WTC11 (cell line): ENCODE measurements around the gene DLGAP4. TPM values are rescaled to one million over a fixed set of nuclear protein-coding genes. Genes with fewer than 3 reads are reported as not detected.

Source experiments
- AFF4 ChIP-seq: sonication (generic); formaldehyde crosslinking; IDR thresholded peaks from 2 replicates; pipeline ENCODE4 v1.8.1; 2023; ENCODE audit warnings: mild to moderate bottlenecking, missing genetic modification reagents, borderline replicate concordance
- CTCF ChIP-seq: fragments of 200-600 bp; IDR thresholded peaks from 2 replicates; pipeline ENCODE4 v1.8.0; 2022; ENCODE audit warnings: antibody characterized with exemption
- EMX1 ChIP-seq: fragments of 250-450 bp; sonication (Bioruptor Pico); IDR thresholded peaks from 2 replicates; pipeline ENCODE4 v1.8.0; 2021; ENCODE audit warnings: mild to moderate bottlenecking
- ESRRA ChIP-seq: sonication (generic); formaldehyde crosslinking; IDR thresholded peaks from 2 replicates; pipeline ENCODE4 v1.8.1; 2022; ENCODE audit warnings: mild to moderate bottlenecking, missing genetic modification reagents, borderline replicate concordance
- FOXK1 ChIP-seq: sonication (generic); formaldehyde crosslinking; IDR thresholded peaks from 2 replicates; pipeline ENCODE4 v1.8.0; 2022; ENCODE audit warnings: mild to moderate bottlenecking, moderate library complexity, missing genetic modification reagents
- GABPB1 ChIP-seq: sonication (generic); formaldehyde crosslinking; IDR thresholded peaks from 2 replicates; pipeline ENCODE4 v1.8.1; 2023; ENCODE audit warnings: mild to moderate bottlenecking, missing genetic modification reagents
- GTF2I ChIP-seq: fragments of 250-450 bp; sonication (Bioruptor Pico); conservative IDR thresholded peaks from 2 replicates; pipeline ENCODE4 v1.4.0; 2021; ENCODE audit warnings: mild to moderate bottlenecking
- IRF2 ChIP-seq: sonication (generic); formaldehyde crosslinking; IDR thresholded peaks from 2 replicates; pipeline ENCODE4 v1.8.0; 2022; ENCODE audit warnings: low read depth, missing genetic modification reagents, borderline replicate concordance
- JUN ChIP-seq: sonication (generic); formaldehyde crosslinking; IDR thresholded peaks from 2 replicates; pipeline ENCODE4 v1.8.0; 2023; ENCODE audit warnings: mild to moderate bottlenecking, missing genetic modification reagents
- NFYB ChIP-seq: sonication (generic); formaldehyde crosslinking; conservative IDR thresholded peaks from 2 replicates; pipeline ENCODE4 v1.8.0; 2022; ENCODE audit warnings: low read depth, missing genetic modification reagents
- OVOL2 ChIP-seq: fragments of 250-450 bp; sonication (Bioruptor Pico); IDR thresholded peaks from 2 replicates; pipeline ENCODE4 v1.9.0; 2021; ENCODE audit warnings: mild to moderate bottlenecking, borderline replicate concordance
- RORB ChIP-seq: fragments of 250-450 bp; sonication (Bioruptor Pico); IDR thresholded peaks from 2 replicates; pipeline ENCODE4 v1.9.0; 2021; ENCODE audit warnings: mild to moderate bottlenecking
- SMAD3 ChIP-seq: sonication (generic); formaldehyde crosslinking; IDR thresholded peaks from 2 replicates; pipeline ENCODE4 v1.8.0; 2022; ENCODE audit warnings: missing genetic modification reagents, mild to moderate bottlenecking, borderline replicate concordance
- SOX15 ChIP-seq: fragments of 250-450 bp; sonication (Bioruptor Pico); IDR thresholded peaks from 2 replicates; pipeline ENCODE4 v1.9.0; 2021; ENCODE audit warnings: mild to moderate bottlenecking
- ZNF512 ChIP-seq: sonication (generic); formaldehyde crosslinking; IDR thresholded peaks from 2 replicates; pipeline ENCODE4 v1.8.1; 2022; ENCODE audit warnings: missing genetic modification reagents, borderline replicate concordance
- total RNA-seq: library from RNA; stranded (reverse); gene quantifications from 3 replicates; pipeline ENCODE4 v1.2.3, GENCODE V29; 2021
- TF ChIP-seq, protein P1 (sequence below): sonication (generic); formaldehyde crosslinking; IDR thresholded peaks from 2 replicates; pipeline ENCODE4 v1.8.0; 2022; ENCODE audit warnings: mild to moderate bottlenecking, missing genetic modification reagents
- TF ChIP-seq, protein P2 (sequence below): fragments of 250-450 bp; sonication (Bioruptor Pico); conservative IDR thresholded peaks from 2 replicates; pipeline ENCODE4 v1.9.0; 2021; ENCODE audit warnings: mild to moderate bottlenecking
- TF ChIP-seq, protein P3 (sequence below): sonication (generic); formaldehyde crosslinking; IDR thresholded peaks from 2 replicates; pipeline ENCODE4 v1.8.0; 2022; ENCODE audit warnings: mild to moderate bottlenecking, missing genetic modification reagents
- TF ChIP-seq, protein P4 (sequence below): fragments of 250-450 bp; sonication (Bioruptor Pico); IDR thresholded peaks from 2 replicates; pipeline ENCODE4 v1.9.0; 2021; ENCODE audit warnings: mild to moderate bottlenecking
- TF ChIP-seq, protein P5 (sequence below): fragments of 250-450 bp; sonication (Bioruptor Pico); IDR thresholded peaks from 2 replicates; pipeline ENCODE4 v1.9.0; 2021; ENCODE audit warnings: mild to moderate bottlenecking, borderline replicate concordance
- TF ChIP-seq, protein P6 (sequence below): fragments of 250-450 bp; sonication (Bioruptor Pico); IDR thresholded peaks from 2 replicates; pipeline ENCODE4 v1.9.0; 2021; ENCODE audit warnings: moderate library complexity, mild to moderate bottlenecking, inconsistent platforms, borderline replicate concordance
- TF ChIP-seq, protein P7 (sequence below): sonication (generic); formaldehyde crosslinking; conservative IDR thresholded peaks from 2 replicates; pipeline ENCODE4 v1.8.1; 2022; ENCODE audit warnings: mild to moderate bottlenecking, missing genetic modification reagents

The DLGAP4 gene
- total RNA-seq, 1 experiment from 2014 or later = 52.6 TPM

- TF ChIP-seq ZNF512 (CRISPR knock-in tag) (peak; percentile 98), JUN (CRISPR knock-in tag) (peak; percentile 100), IRF2 (peak; percentile 97), OVOL2 (CRISPR knock-in tag) (no peak), ESRRA (CRISPR knock-in tag) (peak; percentile 99), GABPB1 (peak; percentile 91), SOX15 (CRISPR knock-in tag) (no peak), GTF2I (CRISPR knock-in tag) (no peak), EMX1 (peak; percentile 96), CTCF (no peak), SMAD3 (CRISPR knock-in tag) (peak; percentile 100), RORB (CRISPR knock-in tag) (no peak), FOXK1 (CRISPR knock-in tag) (peak; percentile 99), NFYB (CRISPR knock-in tag) (peak; percentile 78), AFF4 (CRISPR knock-in tag) (peak; percentile 98)
- TF ChIP-seq, protein P1, sequence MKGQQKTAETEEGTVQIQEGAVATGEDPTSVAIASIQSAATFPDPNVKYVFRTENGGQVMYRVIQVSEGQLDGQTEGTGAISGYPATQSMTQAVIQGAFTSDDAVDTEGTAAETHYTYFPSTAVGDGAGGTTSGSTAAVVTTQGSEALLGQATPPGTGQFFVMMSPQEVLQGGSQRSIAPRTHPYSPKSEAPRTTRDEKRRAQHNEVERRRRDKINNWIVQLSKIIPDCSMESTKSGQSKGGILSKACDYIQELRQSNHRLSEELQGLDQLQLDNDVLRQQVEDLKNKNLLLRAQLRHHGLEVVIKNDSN (CRISPR knock-in tag) = peak; percentile 95
- TF ChIP-seq, protein P2, sequence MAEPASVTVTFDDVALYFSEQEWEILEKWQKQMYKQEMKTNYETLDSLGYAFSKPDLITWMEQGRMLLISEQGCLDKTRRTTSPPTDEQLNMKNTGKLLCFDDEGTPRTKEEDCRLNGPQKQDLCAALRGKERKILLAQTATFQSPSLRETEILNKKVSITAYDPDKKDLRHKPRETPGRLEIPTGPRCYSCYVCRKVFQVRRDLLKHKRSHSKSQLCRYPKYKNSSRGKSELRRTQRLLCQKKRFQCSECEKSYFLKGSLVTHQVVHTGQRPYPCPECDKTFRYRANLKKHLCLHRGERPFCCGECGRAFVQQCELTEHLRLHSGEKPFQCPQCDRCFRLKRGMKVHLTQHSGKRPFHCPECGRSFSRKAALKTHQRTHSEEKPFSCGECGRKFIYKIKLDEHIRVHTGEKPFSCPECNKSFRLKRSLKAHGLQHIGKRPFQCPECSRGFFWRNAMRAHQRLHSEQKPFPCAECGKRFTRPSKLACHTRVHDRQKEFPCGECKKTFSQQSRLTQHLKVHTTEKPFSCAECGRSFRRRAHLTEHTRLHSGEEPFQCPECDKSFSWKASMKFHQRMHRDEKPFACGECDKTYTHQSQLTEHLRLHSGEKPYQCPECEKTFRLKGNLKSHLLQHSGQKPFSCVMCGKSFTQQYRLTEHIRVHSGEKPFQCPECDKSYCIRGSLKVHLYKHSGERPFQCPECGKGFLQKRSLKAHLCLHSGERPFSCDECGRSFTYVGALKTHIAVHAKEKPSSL (CRISPR knock-in tag) = peak; percentile 76; the same call in 1 of the 2 replicates
- TF ChIP-seq, protein P3, sequence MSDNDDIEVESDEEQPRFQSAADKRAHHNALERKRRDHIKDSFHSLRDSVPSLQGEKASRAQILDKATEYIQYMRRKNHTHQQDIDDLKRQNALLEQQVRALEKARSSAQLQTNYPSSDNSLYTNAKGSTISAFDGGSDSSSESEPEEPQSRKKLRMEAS (CRISPR knock-in tag) = peak; percentile 97
- TF ChIP-seq, protein P4, sequence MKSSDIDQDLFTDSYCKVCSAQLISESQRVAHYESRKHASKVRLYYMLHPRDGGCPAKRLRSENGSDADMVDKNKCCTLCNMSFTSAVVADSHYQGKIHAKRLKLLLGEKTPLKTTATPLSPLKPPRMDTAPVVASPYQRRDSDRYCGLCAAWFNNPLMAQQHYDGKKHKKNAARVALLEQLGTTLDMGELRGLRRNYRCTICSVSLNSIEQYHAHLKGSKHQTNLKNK = no peak
- TF ChIP-seq, protein P5, sequence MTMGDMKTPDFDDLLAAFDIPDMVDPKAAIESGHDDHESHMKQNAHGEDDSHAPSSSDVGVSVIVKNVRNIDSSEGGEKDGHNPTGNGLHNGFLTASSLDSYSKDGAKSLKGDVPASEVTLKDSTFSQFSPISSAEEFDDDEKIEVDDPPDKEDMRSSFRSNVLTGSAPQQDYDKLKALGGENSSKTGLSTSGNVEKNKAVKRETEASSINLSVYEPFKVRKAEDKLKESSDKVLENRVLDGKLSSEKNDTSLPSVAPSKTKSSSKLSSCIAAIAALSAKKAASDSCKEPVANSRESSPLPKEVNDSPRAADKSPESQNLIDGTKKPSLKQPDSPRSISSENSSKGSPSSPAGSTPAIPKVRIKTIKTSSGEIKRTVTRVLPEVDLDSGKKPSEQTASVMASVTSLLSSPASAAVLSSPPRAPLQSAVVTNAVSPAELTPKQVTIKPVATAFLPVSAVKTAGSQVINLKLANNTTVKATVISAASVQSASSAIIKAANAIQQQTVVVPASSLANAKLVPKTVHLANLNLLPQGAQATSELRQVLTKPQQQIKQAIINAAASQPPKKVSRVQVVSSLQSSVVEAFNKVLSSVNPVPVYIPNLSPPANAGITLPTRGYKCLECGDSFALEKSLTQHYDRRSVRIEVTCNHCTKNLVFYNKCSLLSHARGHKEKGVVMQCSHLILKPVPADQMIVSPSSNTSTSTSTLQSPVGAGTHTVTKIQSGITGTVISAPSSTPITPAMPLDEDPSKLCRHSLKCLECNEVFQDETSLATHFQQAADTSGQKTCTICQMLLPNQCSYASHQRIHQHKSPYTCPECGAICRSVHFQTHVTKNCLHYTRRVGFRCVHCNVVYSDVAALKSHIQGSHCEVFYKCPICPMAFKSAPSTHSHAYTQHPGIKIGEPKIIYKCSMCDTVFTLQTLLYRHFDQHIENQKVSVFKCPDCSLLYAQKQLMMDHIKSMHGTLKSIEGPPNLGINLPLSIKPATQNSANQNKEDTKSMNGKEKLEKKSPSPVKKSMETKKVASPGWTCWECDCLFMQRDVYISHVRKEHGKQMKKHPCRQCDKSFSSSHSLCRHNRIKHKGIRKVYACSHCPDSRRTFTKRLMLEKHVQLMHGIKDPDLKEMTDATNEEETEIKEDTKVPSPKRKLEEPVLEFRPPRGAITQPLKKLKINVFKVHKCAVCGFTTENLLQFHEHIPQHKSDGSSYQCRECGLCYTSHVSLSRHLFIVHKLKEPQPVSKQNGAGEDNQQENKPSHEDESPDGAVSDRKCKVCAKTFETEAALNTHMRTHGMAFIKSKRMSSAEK (CRISPR knock-in tag) = 0 out of 2 replicates have a peak, but pooled peaks have one; percentile 85
- TF ChIP-seq, protein P6, sequence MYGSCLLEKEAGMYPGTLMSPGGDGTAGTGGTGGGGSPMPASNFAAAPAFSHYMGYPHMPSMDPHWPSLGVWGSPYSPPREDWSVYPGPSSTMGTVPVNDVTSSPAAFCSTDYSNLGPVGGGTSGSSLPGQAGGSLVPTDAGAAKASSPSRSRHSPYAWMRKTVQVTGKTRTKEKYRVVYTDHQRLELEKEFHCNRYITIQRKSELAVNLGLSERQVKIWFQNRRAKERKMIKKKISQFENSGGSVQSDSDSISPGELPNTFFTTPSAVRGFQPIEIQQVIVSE (CRISPR knock-in tag) = no peak
- TF ChIP-seq, protein P7, sequence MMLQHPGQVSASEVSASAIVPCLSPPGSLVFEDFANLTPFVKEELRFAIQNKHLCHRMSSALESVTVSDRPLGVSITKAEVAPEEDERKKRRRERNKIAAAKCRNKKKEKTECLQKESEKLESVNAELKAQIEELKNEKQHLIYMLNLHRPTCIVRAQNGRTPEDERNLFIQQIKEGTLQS (CRISPR knock-in tag) = peak; percentile 89
Observed at GRCh38 chr20:36384022-36384619, 78.0 kb downstream of the DLGAP4 start (continued).
